ENCODE data around the gene NAALADL2.

- TF ChIP-seq, protein P1, sequence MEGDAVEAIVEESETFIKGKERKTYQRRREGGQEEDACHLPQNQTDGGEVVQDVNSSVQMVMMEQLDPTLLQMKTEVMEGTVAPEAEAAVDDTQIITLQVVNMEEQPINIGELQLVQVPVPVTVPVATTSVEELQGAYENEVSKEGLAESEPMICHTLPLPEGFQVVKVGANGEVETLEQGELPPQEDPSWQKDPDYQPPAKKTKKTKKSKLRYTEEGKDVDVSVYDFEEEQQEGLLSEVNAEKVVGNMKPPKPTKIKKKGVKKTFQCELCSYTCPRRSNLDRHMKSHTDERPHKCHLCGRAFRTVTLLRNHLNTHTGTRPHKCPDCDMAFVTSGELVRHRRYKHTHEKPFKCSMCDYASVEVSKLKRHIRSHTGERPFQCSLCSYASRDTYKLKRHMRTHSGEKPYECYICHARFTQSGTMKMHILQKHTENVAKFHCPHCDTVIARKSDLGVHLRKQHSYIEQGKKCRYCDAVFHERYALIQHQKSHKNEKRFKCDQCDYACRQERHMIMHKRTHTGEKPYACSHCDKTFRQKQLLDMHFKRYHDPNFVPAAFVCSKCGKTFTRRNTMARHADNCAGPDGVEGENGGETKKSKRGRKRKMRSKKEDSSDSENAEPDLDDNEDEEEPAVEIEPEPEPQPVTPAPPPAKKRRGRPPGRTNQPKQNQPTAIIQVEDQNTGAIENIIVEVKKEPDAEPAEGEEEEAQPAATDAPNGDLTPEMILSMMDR (IDR thresholded peaks at IDR 0.05) = no peak
- no peak for TF ChIP-seq POLR2A (IDR thresholded peaks at IDR 0.05)
Observed at GRCh38 chr3:174936590-174936989, 77.5 kb downstream of the NAALADL2 start.
